T follicular helper cell (primary cell): ENCODE results near the gene OSR1.

ENCODE experiments used
- DNase-seq: peaks from one replicate; pipeline ENCODE4 v3.0.0-alpha.2; 2020; ENCODE audit warnings: low read depth

Gene OSR1

GRCh38 chr2:19359021-19359357, 566 bp upstream of the OSR1 start:
- DNase-seq, result no peak

GRCh38 chr2:19357402-19358241, 801 bp downstream of the OSR1 start:
- DNase-seq, result no peak

- DNase-seq, result no peak
Observed at GRCh38 chr2:19356545-19357401, 1.6 kb downstream of the OSR1 start.

GRCh38 chr2:19355931-19356544, 2.4 kb downstream of the OSR1 start:
- DNase-seq, result no peak

DNA sequence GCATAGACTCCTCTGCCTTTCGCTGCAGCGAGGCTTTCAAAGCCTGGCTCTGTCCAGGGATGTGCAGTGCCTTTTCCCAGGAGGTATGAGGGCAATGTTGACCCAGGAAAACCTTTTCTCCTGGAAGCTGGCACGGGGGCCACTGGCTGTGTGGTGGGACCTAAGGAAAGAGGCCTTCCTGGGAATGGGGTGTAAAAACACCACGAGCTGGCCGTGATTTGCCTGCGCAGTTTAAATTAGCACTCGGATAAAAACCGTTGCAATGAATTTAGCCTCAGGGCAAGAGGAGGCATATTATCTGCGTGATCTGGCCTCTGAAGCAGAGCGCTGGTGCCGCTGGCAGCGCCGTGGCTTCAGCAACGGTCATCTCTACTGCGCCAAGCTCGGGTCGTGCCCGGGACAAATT, 3.0 kb downstream of the OSR1 start:
- DNase-seq, result no peak

DNA sequence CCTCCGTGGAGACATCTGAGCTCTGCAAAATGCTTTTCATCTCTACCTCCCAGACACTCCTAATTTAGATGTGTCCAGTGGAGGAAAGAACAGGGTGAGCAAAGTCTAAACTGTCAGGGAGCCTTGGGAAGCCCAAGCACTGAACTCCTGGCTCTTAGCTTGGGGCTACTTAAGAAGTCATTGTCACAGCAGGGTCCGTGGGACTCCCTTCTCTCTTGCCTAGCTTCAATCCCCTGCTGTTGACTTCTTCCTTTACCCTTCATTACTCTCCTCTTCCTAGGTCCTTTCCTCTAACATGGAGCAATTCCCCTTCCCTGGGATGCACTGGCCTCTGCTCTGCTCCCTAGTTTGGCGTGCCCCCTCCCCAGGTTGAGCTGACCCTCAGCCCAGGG, 3.4 kb downstream of the OSR1 start:
- DNase-seq, result no peak

DNA sequence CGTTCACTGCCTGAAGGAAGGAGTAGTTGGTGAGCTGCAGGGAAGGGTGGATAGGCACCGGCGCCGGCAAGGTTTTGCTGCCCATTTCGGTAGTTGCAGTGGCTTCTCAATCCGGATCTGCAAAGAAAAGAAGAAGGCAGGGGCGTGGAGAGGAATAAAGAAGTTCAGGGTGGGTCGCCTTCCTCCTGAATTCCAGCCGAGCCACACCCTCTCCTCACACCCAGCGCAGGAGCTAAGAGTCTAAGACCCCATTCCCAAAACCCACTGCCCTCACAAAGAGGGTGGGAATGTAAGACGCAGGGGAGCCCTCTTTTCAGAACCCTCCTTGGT, 4.7 kb downstream of the OSR1 start:
- no peak for DNase-seq

DNA sequence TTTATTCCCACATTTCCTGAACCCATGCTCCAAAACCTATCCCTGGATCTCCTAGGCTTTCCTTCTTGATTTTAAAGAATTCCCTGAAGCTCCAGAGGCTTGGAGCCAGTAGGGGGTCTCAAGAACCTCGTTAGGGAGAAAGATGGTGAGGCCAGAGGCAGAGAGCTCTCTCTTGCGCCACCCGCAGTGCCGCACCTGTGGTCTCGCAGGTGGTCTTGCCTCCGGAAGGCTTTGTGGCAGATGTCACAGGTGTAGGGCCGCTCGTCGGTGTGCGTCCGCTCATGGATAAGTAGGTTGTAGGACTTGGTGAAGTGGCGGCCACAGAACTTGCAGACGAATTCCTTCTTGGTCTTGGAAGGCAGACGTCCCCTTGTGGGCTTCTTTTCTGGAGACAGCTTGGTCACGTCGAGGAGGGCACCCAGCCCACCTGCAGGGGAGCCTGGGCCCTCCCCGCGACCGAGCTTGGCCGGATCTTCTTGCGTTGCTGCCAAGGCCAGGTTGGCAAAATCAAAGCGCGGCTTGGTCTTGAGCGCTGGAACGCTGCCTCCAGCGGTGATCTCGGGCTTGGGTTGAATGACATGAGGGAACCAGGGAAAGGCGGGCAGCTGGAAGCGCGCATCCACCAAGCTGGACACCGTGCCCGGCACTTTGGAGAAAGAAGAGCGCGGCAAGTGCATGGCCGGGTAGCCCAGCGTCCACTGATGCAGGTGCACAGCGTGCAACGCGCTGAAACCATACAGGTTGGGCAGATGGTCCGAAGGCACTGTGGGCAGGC, 5.3 kb downstream of the OSR1 start:
- no peak for DNase-seq

GRCh38 chr2:19351899-19352697, 6.3 kb downstream of the OSR1 start:
- DNase-seq, result no peak

- no peak for DNase-seq
Observed at GRCh38 chr2:19351499-19351898, 6.9 kb downstream of the OSR1 start.

DNA sequence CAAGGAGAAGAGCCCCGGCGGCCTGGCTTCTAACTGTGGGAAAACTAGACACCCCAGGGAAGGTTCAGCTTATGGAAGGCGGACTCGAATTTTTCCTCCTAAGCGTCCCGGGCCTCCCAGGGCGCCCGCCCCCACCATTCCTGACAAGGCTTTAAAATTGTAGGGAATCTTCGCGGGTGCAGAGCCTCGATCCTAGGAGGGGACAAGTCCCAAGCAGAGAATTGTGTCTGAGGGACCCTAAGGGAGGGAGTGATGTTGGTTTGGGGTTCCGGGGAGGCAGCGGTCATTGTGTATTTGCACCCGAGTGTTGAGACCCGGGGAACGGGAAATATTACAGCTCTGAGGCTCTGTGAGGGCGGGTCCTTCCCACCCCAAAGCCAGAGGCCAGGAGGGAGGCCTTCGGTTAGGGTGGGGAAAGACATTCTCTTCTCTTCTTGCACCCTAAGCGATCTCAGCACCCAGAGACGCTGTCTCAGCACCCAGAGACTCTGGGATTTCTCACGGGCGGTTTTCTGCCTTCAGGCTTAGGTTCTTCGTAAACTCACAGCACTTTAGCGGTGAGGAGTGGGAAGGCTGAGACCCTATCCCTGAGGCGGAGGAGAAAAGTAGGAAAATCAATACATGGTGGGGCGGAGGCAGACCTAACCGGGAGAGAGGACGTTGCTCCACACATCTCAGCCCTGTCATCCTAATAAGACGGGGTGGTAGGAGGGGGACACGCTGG, 7.6 kb downstream of the OSR1 start:
- no peak for DNase-seq

DNA sequence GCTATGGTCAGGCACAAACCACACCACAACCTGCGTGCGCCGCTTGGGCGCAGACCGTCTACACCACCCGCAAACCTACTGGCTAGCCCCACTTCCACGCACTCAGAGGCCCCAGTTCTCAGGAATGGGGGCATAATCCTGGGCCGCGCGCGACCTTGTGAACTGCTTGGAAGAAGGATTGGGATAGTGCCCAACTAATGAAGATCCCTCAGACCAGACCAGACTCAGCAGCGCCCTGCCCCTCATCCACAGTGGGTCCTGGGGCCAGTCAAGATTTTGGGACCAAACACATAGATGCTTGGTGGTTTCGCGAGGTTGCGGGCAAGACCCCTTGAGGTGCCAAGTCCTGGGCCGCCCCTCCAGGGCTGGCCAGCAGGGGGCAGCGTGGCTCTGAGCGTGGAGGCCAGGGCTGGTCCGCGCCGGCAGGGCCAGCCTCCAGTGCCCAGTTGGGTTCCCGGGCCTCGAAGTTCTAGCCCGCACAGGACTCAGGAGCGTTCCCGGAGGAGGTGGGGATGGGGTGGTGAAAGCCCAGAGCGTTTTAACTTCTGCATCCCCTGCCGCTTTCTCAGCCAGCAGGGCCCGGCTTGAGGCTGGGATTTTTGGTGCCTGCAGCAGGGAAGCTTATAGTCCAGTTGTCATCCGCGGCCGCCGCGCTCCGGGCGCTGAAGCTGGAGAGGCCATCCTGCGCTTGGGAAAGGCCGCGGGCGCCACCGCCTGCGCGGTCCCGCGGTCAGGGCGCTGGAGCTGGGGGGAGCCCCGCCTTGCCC, 8.3 kb downstream of the OSR1 start:
- no peak for DNase-seq

DNA sequence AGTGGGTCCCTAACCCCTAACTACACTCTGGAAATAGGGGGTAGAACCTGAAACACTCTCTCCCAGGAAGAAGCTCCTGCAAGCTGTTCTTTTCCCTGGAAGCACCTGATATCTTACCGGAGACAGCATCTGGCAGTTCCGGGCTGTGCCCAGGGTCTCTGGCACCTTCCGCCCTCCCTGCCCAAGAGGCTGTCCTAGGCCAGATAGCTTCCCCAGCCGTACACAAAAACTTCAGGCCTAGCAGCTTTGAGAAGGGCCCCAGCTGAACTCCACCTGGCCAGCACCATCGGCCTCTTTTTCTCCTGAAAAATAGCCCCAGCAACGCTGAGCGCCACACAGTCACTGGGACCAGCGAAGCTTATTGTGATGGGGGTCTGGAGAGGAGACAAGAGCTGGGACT, 9.7 kb downstream of the OSR1 start:
- no peak for DNase-seq

DNA sequence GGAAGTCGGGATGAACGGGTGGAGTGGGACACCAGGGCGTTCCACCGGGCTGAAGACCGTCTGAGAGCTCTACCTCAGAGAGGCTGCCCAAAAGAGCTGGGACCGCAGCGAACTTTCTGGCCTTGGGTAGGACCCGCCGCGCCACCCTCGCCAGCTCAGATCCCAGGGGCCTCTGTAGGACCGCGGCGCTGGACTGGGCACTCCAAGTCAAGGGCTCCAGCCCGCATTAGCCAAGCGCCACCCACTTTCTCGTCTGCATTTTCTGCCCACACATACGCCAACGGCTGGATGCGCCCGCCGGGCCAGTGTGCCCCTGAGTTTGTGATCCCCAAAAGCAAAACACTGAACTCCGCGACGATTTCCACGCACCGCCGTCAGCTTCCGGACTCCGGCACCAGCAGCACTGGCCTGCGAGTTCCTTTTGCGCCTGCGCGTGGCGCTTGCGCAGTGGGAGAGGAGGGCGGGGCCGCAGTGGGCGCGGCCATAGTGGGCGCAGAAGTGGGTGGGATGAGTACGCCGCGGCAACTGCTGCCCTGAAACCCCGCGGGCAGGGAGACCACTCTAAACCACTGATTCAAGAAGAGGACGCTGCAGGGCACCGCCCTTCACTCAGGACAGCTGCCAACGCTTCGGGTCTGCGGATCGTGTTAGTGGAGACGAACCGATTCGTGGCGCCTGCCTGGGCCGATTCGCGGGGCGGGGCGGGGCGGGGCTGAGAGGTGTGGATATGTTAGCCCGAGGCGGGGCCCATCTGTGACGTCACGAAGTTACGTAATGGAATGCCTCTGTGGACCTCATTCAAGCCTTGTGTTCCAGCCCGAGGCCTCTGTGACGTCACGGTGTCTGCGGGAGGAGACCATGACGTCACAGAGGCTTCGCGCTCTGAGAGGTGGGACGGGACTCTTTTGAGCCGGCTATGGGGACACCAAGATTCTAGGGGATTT, 10.5 kb downstream of the OSR1 start:
- peak; percentile 95 for DNase-seq

DNA sequence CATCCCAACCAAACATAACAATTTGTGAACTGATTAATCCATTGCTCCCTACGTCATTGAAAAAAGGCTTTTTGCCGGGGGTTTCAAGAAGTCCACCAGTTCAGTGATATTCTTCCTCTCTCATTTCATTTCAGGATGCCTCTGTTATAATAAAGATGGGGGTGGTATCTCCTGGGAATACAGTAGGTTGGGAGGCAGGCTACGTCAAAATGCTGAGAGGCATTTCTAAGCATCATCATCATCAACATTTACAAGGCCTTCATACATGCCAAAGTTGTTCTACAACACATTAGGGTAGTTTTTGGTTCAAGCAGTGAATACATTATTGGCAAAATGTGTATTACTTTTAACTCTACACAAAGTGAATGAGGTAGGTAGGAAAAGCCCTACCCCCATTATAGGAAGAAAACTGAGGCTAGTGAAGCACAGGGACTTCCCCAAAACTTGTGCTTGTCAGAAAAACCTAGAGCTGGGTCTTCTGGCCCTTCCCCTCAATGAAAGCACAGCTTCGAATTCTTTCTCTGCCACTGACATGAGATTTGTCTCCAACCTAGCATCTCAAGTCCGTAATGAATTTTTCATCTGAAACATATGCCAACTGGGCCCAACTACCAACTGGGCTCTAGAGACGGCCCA, 11.3 kb downstream of the OSR1 start:
- DNase-seq, result no peak

GRCh38 chr2:19337742-19338141, 20.7 kb downstream of the OSR1 start:
- no peak for DNase-seq

- DNase-seq, result no peak
Observed at GRCh38 chr2:19337202-19337601, 21.2 kb downstream of the OSR1 start.

DNA sequence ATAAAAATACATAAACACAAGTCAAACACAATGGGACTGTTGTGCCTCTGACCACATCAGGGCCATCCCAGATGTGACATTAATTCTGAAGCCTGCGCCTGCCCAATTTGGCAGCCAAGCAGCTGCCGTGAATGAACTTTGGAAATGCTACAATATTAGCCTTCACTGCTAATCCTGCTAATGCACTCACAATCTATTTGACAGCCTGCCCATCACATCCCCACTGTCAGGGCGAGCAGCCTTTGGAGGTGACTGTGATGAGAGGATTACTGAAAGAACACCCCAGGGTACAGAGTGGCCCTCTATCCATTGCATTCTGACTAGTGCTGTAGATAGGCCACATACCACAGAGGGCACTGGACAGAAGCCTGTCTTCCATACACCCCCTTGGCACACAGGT, 21.6 kb downstream of the OSR1 start:
- DNase-seq, result no peak
